Neutrophil (primary cell): ENCODE results near the gene ANGEL1.

Experiments used
- H3K27ac ChIP-seq: fragments of 200-600 bp; sonication (generic); 2 replicates; pipeline ENCODE4 v1.5.1; 2016; ENCODE audit warnings: mild to moderate bottlenecking, moderate library complexity
- H3K27me3 ChIP-seq: fragments of 200-600 bp; sonication (generic); 2 replicates; pipeline ENCODE4 v1.6.0; 2016; ENCODE audit warnings: mild to moderate bottlenecking
- H3K36me3 ChIP-seq: fragments of 200-600 bp; sonication (generic); 2 replicates; pipeline ENCODE4 v1.5.1; 2017
- H3K4me1 ChIP-seq, 2 experiments: fragments of 200-600 bp in 1 of 2; sonication (generic) in 1 of 2; 1 replicate in 1 of 2; 2 replicates in 1 of 2; pipeline versions ENCODE4 v1.5.1 to v1.6.1; 2013 to 2016; ENCODE audit warnings: low read depth in 1 of 2, low read length in 1 of 2, mild to moderate bottlenecking in 1 of 2, moderate library complexity in 1 of 2; ENCODE audit not compliant: control insufficient read depth in 1 of 2, insufficient read depth in 1 of 2
- H3K4me3 ChIP-seq, 2 experiments: fragments of 200-600 bp in 1 of 2; sonication (generic) in 1 of 2; 1 replicate in 1 of 2; 2 replicates in 1 of 2; pipeline ENCODE4 v1.5.1; 2013 to 2016; ENCODE audit warnings: low read depth in 1 of 2, low read length in 1 of 2, mild to moderate bottlenecking in 1 of 2, moderate library complexity in 1 of 2
- H3K9me3 ChIP-seq: fragments of 200-600 bp; sonication (generic); 2 replicates; pipeline ENCODE4 v1.5.1; 2016
- TF ChIP-seq, protein P1 (sequence below): fragments of 200-600 bp; sonication (generic); IDR thresholded peaks from 2 replicates; pipeline ENCODE4 v1.5.1; 2016; ENCODE audit warnings: antibody characterized with exemption

The ANGEL1 gene

DNA sequence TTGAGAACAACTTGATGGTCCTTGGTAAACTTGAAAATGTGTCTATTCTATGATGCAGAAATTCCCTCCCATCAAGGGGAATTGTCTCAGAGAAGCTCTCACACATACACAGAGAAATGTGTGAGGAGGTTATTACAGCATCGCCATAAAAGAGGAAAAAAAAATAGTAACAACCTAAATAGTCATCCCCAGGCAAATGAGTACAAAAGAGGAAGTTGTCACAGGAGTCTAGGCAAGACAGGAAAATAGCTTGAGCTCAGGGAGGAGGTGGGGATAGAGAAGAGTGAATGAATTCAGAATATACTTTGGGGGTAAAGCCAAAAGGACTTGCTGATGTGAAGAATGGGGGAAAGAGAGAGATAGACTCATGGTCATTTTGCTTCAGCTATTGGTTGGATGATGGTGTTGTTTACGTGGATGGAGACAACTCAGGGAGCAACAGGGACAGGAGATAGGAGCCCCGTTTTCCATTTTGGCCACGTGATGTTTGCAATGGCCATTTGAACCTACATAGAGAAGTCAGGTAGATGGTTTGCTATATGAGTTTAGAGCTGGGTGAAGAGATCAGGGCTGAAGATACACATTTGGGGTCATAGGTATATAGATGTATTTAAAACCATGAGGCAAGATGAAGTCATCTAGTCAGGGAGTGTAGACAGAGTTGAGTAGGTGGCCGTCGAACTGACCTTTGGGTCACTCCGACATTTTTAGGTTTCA, 33.8 kb upstream of the ANGEL1 start:
- Histone ChIP-seq H3K4me1 (no peaks in the 10 kb centered on the region), H3K27ac (no peak overlapping the region), H3K36me3 (no peaks in the 10 kb centered on the region), H3K4me3 (no peak overlapping the region), H3K9me3 (no peaks in the 10 kb centered on the region), H3K27me3 (peaks cover 5% of the 10 kb centered on the region)
- TF ChIP-seq, protein P1, sequence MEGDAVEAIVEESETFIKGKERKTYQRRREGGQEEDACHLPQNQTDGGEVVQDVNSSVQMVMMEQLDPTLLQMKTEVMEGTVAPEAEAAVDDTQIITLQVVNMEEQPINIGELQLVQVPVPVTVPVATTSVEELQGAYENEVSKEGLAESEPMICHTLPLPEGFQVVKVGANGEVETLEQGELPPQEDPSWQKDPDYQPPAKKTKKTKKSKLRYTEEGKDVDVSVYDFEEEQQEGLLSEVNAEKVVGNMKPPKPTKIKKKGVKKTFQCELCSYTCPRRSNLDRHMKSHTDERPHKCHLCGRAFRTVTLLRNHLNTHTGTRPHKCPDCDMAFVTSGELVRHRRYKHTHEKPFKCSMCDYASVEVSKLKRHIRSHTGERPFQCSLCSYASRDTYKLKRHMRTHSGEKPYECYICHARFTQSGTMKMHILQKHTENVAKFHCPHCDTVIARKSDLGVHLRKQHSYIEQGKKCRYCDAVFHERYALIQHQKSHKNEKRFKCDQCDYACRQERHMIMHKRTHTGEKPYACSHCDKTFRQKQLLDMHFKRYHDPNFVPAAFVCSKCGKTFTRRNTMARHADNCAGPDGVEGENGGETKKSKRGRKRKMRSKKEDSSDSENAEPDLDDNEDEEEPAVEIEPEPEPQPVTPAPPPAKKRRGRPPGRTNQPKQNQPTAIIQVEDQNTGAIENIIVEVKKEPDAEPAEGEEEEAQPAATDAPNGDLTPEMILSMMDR: no peak

- Histone ChIP-seq H3K36me3 (no peaks in the 10 kb centered on the region), H3K4me3 (no peak overlapping the region), H3K9me3 (no peaks in the 10 kb centered on the region), H3K27me3 (peaks cover 11% of the 10 kb centered on the region), H3K27ac (no peak overlapping the region), H3K4me1 (no peaks in the 10 kb centered on the region)
- TF ChIP-seq, protein P1: no peak
These were observed 31.5 kb upstream of the ANGEL1 start for GRCh38 chr14:76844223-76844622.

DNA sequence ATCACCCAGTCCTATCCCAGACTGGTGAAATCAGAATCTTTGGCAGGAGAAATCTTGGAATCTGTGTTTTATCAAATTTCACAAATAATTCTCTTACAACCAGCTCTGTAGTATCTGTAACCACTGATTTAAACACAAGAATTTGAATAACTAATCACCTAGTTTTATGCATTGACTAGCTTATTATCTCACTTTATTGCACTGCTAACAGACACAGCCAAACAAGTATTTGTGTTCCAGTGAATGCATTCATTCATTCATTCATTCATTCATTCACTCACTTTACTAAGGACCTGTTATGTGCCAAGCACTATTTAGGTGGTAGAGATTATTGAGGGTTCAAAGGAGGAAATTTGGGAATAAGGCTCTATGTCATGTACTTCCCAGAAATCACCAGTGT, 29.7 kb upstream of the ANGEL1 start:
- Histone ChIP-seq H3K36me3 (no peaks in the 10 kb centered on the region), H3K9me3 (no peaks in the 10 kb centered on the region), H3K27me3 (peaks cover 18% of the 10 kb centered on the region), H3K27ac (no peak overlapping the region), H3K4me3 (no peak overlapping the region), H3K4me1 (no peaks in the 10 kb centered on the region)
- TF ChIP-seq, protein P1: no peak

DNA sequence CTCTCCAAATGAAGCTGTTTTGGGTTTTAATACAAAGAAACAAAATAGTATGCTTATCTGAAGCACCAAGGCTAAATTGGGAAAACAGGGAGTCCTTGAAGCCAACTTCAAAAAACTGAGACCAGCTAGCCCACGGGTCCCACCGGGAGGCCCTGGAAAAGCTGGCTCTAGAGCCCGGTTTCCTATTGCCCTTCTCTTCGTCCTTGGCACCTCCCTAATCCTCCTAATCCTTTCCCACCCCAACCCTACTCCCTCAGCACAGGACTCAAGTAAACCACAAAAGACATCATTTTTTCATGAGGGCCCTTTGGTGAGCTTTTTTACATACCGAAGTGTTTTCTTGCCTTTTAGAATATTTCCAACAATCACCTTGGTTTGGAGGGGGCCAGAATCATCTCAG, 24.8 kb upstream of the ANGEL1 start:
- no peak overlapping the region for H3K27ac ChIP-seq
- no peak overlapping the region for H3K4me3 ChIP-seq
- H3K9me3 ChIP-seq: no peaks in the 10 kb centered on the region
- TF ChIP-seq, protein P1: no peak
- H3K36me3 ChIP-seq: no peaks in the 10 kb centered on the region
- H3K4me1 ChIP-seq: no peaks in the 10 kb centered on the region
- H3K27me3 ChIP-seq: peaks cover 17% of the 10 kb centered on the region

DNA sequence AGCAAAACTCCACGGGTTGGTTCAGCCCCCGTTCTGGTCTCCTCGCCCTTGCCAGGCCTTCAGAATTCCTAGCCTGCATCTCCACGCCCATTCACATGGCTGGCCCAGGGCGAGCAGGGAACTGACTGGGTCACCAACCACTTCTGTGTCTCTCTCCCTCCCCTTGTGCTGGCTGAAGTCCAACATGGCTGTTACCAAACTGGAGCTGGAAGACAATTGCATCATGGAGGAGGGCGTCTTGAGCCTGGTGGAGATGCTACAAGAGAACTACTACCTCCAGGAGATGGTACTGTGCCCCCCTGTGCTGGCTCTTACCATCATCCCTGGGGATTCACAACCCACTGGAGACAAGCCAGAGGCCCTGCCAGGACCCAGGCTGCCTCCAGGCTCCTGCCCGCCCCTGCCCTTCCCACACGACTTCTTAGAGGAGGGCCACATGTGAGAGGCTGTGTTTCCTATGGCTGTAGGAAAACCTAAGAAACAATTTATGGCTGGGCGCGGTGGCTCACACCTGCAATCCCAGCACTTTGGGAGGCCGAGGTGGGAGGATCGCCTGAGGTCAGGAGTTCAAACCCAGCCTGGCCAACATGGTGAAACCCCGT, 23.4 kb upstream of the ANGEL1 start:
- TF ChIP-seq, protein P1: no peak
- peaks cover 13% of the 10 kb centered on the region for H3K27me3 ChIP-seq
- no peaks in the 10 kb centered on the region for H3K36me3 ChIP-seq
- H3K27ac ChIP-seq: no peak overlapping the region
- H3K4me1 ChIP-seq: no peaks in the 10 kb centered on the region
- no peaks in the 10 kb centered on the region for H3K9me3 ChIP-seq
- no peak overlapping the region for H3K4me3 ChIP-seq
